Lower leg skin (tissue), 4 donors: Measurements from ENCODE around the gene PLA2G4A. TPM values are rescaled to one million over a fixed set of nuclear protein-coding genes. Genes with fewer than 3 reads are reported as not detected.

Experiments used
- DNase-seq, 2 donors: peaks; one replicate each; pipeline ENCODE4 v3.0.0-alpha.2; 2019; ENCODE audit warnings: low spot score in 2 of 2
- H3K4me3 ChIP-seq: fragments of 200-600 bp; sonication (generic); 2 replicates; pipeline ENCODE4 v1.5.1; 2017; ENCODE audit warnings: mild to moderate bottlenecking, low read depth; ENCODE audit not compliant: poor library complexity, severe bottlenecking
- POLR2A ChIP-seq, 2 donors: fragments of 450-650 bp; IDR thresholded peaks; one replicate each; pipeline ENCODE4 v1.6.1; 2016 to 2017; ENCODE audit warnings: antibody characterized with exemption in 2 of 2, mild to moderate bottlenecking in 1 of 2, moderate library complexity in 1 of 2
- WGBS, 2 donors: methylation state at CpG; one replicate each; pipeline ENCODE4 v1.1.5; 2018; 5-methylcytosine and 5-hydroxymethylcytosine counted together
- intact Hi-C: fragments of 100-400 bp; cut with DNase I; formaldehyde crosslinking; loops from one replicate; pipeline ENCODE4 v1.15.0; 2023; ENCODE audit warnings: low total_unique reads
- total RNA-seq, 4 donors: library from RNA; depleted of rRNA; stranded (reverse); fragments of >200 nt; gene quantifications; one replicate each; pipeline ENCODE4 v1.1.0, GENCODE V29; 2016
- TF ChIP-seq, protein P1 (sequence below), 3 donors: fragments of 450-650 bp; IDR thresholded peaks; one replicate each; pipeline ENCODE4 v1.5.1; 2016; ENCODE audit warnings: antibody characterized with exemption in 3 of 3, mild to moderate bottlenecking in 3 of 3, moderate library complexity in 2 of 3

Gene PLA2G4A
- total RNA-seq, 4 donors from 2014 or later: 9.5 to 15.3 (median 11.2) TPM

DNA sequence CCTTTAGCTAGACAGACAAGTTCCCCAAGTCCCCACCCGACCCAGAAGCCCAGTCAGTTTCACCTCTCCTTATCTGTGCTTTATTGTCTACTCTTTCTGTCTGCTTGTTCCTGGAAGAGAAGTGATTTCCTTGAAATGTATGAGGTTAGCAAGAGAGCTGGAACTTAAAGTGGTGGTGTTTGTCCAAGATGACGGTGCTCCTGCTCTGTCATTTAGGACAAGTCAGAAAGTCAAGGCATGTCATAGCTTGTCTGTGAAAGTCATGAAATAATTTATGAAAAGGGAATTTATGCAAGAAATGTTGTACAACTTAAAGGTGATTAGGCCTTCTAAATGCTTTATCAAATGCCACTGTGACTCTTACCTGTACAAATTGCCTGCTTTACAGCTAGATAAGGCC is 178.1 kb downstream of the PLA2G4A start:
- DNase-seq: no peak
- TF ChIP-seq, protein P1, sequence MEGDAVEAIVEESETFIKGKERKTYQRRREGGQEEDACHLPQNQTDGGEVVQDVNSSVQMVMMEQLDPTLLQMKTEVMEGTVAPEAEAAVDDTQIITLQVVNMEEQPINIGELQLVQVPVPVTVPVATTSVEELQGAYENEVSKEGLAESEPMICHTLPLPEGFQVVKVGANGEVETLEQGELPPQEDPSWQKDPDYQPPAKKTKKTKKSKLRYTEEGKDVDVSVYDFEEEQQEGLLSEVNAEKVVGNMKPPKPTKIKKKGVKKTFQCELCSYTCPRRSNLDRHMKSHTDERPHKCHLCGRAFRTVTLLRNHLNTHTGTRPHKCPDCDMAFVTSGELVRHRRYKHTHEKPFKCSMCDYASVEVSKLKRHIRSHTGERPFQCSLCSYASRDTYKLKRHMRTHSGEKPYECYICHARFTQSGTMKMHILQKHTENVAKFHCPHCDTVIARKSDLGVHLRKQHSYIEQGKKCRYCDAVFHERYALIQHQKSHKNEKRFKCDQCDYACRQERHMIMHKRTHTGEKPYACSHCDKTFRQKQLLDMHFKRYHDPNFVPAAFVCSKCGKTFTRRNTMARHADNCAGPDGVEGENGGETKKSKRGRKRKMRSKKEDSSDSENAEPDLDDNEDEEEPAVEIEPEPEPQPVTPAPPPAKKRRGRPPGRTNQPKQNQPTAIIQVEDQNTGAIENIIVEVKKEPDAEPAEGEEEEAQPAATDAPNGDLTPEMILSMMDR (IDR thresholded peaks at IDR 0.05): no peak
- WGBS, 2 donors: 51 to 69% methylated on average over 2 of the region's 2 CpGs
- no peak overlapping the region for H3K4me3 ChIP-seq
- intact Hi-C loops: no loop called here

DNA sequence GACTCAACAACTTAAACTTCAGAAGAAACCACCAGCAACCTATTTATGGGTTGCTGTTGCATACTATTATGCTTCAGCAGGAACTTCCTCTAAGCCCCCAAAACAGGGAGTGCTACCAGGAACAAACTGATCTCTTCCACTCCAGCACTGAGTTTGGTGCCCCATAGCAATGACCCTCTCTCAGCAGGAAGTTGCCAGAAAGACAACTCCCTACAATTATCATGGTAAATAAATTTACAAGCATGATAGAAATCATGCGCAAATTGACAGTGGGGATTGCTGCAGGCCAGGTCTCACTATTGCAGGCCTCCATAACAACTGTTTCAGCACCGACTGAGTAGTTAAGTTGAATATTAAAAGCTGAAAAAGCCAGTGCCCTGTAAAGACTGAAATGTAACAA is 180.6 kb downstream of the PLA2G4A start:
- 76 to 82% methylated on average over 2 of the region's 2 CpGs for WGBS, 2 donors
- intact Hi-C loops: no loop called here
- no peak overlapping the region for H3K4me3 ChIP-seq
- DNase-seq: no peak
- TF ChIP-seq, protein P1 (IDR thresholded peaks at IDR 0.05): no peak
- no peak for TF ChIP-seq POLR2A (IDR thresholded peaks at IDR 0.05)

DNA sequence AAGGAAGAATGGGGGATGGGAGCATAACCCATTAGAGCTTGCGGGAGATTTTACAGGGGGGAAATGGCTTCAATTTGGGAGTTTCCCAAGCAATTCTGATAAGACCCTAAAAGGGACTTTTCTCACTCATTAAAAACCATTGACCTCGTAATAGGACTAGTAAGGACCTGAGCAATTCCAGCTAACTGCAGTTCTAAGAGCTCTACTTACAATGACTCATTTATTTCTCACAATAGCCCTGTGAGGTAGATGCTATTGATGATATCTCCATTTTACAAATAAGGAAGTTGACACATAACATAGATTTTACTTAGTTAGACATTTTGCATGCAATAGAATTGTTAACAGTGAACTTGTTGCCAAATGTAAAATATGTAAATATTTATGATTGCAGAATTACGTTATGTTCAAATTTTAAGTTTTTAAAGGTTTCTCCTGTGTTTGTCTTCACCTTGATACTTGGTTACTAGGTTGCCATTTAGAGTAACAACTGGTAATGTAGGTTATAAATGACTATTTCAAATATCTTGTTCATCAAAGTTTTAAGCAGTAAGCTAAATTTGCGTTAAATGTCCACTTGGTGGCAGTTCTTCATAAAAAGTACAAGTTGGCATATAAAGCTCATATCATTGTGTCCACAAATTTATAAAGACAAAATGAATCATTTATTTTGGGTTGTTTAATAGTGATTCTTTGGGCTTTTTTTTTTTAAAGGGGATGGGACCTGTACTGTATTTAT is 182.0 kb downstream of the PLA2G4A start:
- H3K4me3 ChIP-seq: no peak overlapping the region
- WGBS, 2 donors: 82 to 84% methylated on average over 4 of the region's 4 CpGs
- DNase-seq: no peak
- intact Hi-C loops: no loop called here
- no peak for TF ChIP-seq POLR2A (IDR thresholded peaks at IDR 0.05)
- TF ChIP-seq, protein P1 (IDR thresholded peaks at IDR 0.05): no peak

- TF ChIP-seq, protein P1 (IDR thresholded peaks at IDR 0.05): no peak
- TF ChIP-seq POLR2A (IDR thresholded peaks at IDR 0.05): no peak
- H3K4me3 ChIP-seq: no peak overlapping the region
- WGBS, 2 donors: 83 to 84% methylated on average over 5 of the region's 5 CpGs
- intact Hi-C loops: no loop called here
- no peak for DNase-seq
Measured at GRCh38 chr1:187013582-187014200, 184.9 kb downstream of the PLA2G4A start.

GRCh38 chr1:187018291-187018690 is 189.5 kb downstream of the PLA2G4A start:
- TF ChIP-seq, protein P1 (IDR thresholded peaks at IDR 0.05): no peak
- no peak for TF ChIP-seq POLR2A (IDR thresholded peaks at IDR 0.05)
- intact Hi-C loops: no loop called here
- H3K4me3 ChIP-seq: no peak overlapping the region
- DNase-seq: no peak
